Measurements from ENCODE around the gene SH2D3A.

DNA sequence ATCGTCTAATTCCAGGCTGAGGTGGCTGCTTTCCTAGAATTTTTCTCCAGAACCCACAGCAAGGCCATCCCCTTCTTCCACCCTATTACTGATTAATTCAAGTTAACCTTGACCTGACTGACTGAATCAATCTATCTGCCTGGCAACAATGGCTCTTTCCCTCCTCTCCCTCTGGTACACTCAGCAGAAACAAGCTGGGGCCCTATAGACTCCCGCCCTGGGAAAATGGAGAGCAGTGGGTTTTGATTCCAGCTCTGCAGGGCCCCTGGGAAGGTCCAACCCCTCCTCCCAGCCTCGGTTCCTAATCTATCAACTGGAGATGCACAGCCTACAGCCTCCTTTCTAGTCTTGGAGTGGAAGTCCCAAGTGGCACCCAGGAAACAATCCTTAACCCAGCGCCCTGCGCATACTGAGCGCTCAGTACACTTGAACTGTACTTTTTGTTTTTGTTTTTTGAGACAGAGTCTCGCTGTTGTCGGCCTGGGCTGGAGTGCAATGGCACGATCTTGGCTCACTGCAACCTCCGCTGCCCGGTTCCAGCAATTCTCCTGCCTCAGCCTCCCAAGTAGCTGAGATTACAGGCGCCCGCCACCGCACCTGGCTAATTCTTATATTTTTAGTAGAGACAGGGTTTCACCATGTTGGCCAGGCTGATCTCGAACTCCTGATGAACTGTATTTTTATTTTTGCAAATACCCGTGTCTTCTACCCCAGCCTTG, 41.6 kb downstream of the SH2D3A start:
- TF ChIP-seq, protein P1, sequence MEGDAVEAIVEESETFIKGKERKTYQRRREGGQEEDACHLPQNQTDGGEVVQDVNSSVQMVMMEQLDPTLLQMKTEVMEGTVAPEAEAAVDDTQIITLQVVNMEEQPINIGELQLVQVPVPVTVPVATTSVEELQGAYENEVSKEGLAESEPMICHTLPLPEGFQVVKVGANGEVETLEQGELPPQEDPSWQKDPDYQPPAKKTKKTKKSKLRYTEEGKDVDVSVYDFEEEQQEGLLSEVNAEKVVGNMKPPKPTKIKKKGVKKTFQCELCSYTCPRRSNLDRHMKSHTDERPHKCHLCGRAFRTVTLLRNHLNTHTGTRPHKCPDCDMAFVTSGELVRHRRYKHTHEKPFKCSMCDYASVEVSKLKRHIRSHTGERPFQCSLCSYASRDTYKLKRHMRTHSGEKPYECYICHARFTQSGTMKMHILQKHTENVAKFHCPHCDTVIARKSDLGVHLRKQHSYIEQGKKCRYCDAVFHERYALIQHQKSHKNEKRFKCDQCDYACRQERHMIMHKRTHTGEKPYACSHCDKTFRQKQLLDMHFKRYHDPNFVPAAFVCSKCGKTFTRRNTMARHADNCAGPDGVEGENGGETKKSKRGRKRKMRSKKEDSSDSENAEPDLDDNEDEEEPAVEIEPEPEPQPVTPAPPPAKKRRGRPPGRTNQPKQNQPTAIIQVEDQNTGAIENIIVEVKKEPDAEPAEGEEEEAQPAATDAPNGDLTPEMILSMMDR (IDR thresholded peaks at IDR 0.05), result no peak
- TF ChIP-seq EZH2 (IDR thresholded peaks at IDR 0.05; ENCODE audit: borderline replicate concordance, insufficient read depth, low read depth, low read length, poor library complexity, severe bottlenecking), result no peak

All from B cell (primary cell).